HEK293 (cell line): Measurements from ENCODE around the gene FUT6.

Source experiments
- CTCF ChIA-PET: fragments of 350-600 bp; formaldehyde crosslinking; extraction: SDS; loops from one replicate; lab custom pipeline; 2021; ENCODE audit warnings: antibody characterized with exemption; lab: Yijun Ruan, JAX
- POLR2A ChIA-PET: fragments of 300-600 bp; formaldehyde crosslinking; extraction: SDS; loops from one replicate; lab custom pipeline; 2020; ENCODE audit warnings: antibody characterized with exemption, inconsistent platforms; lab: Yijun Ruan, JAX
- H3K27ac ChIP-seq: fragments of 200-500 bp; sonication (Bioruptor generic); 2 replicates; pipeline ENCODE4 v1.5.1; 2014; ENCODE audit warnings: low read depth, low read length, control low read depth, inconsistent platforms; ENCODE audit errors: extremely low read depth
- H3K36me3 ChIP-seq, 2 experiments: fragments of 200-500 bp in 1 of 2; sonication (Bioruptor generic) in 1 of 2; 1 replicate in 1 of 2; 2 replicates in 1 of 2; pipeline ENCODE4 v1.5.1; 2014 to 2017; ENCODE audit warnings: inconsistent platforms in 2 of 2, low read length in 2 of 2; ENCODE audit not compliant: control insufficient read depth in 2 of 2, insufficient read depth in 1 of 2
- H3K4me1 ChIP-seq: fragments of 200-500 bp; sonication (Bioruptor generic); 2 replicates; pipeline ENCODE4 v1.5.1; 2014; ENCODE audit warnings: mild to moderate bottlenecking, low read length, inconsistent platforms; ENCODE audit not compliant: control insufficient read depth, insufficient read depth
- H3K4me3 ChIP-seq: 2 replicates; pipeline ENCODE4 v1.5.1; 2011; ENCODE audit warnings: low read depth, mild to moderate bottlenecking, control low read depth, low read length, moderate library complexity
- H3K9me3 ChIP-seq: fragments of 200-500 bp; sonication (Bioruptor generic); 2 replicates; pipeline ENCODE4 v1.5.1; 2014; ENCODE audit warnings: low read depth, low read length, inconsistent platforms; ENCODE audit not compliant: control insufficient read depth, insufficient read depth
- INSM2 ChIP-seq: fragments of 450-650 bp; formaldehyde crosslinking; IDR thresholded peaks from 2 replicates; pipeline ENCODE4 v1.5.1; 2016; ENCODE audit warnings: missing biosample characterization, missing genetic modification characterization
- OSR2 ChIP-seq: fragments of 450-650 bp; formaldehyde crosslinking; IDR thresholded peaks from 2 replicates; pipeline ENCODE4 v1.5.1; 2016; ENCODE audit warnings: missing biosample characterization, missing genetic modification characterization
- PRDM1 ChIP-seq: fragments of 450-650 bp; formaldehyde crosslinking; IDR thresholded peaks from 2 replicates; pipeline ENCODE4; 2016; ENCODE audit warnings: missing biosample characterization, missing genetic modification characterization
- SP7 ChIP-seq: fragments of 450-650 bp; formaldehyde crosslinking; IDR thresholded peaks from 2 replicates; pipeline ENCODE4 v1.5.1; 2016; ENCODE audit warnings: missing biosample characterization, missing genetic modification characterization
- ZNF19 ChIP-seq: fragments of 450-650 bp; formaldehyde crosslinking; IDR thresholded peaks from 2 replicates; pipeline ENCODE4; 2016; ENCODE audit warnings: missing biosample characterization, missing genetic modification characterization, low read depth
- ZNF324 ChIP-seq: fragments of 450-650 bp; formaldehyde crosslinking; IDR thresholded peaks from 2 replicates; pipeline ENCODE4 v1.5.1; 2016; ENCODE audit warnings: missing biosample characterization, missing genetic modification characterization
- ZNF341 ChIP-seq: fragments of 450-650 bp; formaldehyde crosslinking; IDR thresholded peaks from 2 replicates; pipeline ENCODE4; 2016; ENCODE audit warnings: low read depth, missing biosample characterization, missing genetic modification characterization
- ZNF362 ChIP-seq: fragments of 450-650 bp; formaldehyde crosslinking; IDR thresholded peaks from 2 replicates; pipeline ENCODE4 v1.5.1; 2016; ENCODE audit warnings: missing biosample characterization, missing genetic modification characterization
- ZNF426 ChIP-seq: fragments of 450-650 bp; formaldehyde crosslinking; IDR thresholded peaks from 2 replicates; pipeline ENCODE4 v1.5.1; 2017; ENCODE audit warnings: missing biosample characterization, missing genetic modification characterization, mild to moderate bottlenecking, inconsistent platforms, moderate library complexity
- ZNF473 ChIP-seq: fragments of 450-650 bp; formaldehyde crosslinking; IDR thresholded peaks from 2 replicates; pipeline ENCODE4 v1.5.1; 2017; ENCODE audit warnings: missing biosample characterization, missing genetic modification characterization
- ZNF501 ChIP-seq: fragments of 450-650 bp; formaldehyde crosslinking; IDR thresholded peaks from 2 replicates; pipeline ENCODE4 v1.5.1; 2016; ENCODE audit warnings: missing biosample characterization, missing genetic modification characterization
- ZNF514 ChIP-seq: fragments of 450-650 bp; formaldehyde crosslinking; IDR thresholded peaks from 2 replicates; pipeline ENCODE4 v1.5.1; 2016; ENCODE audit warnings: missing biosample characterization, missing genetic modification characterization
- ZNF518A ChIP-seq: fragments of 450-650 bp; formaldehyde crosslinking; conservative IDR thresholded peaks from 2 replicates; pipeline ENCODE4 v1.5.1; 2016; ENCODE audit warnings: low read depth, missing biosample characterization, missing genetic modification characterization
- ZNF549 ChIP-seq: fragments of 450-650 bp; IDR thresholded peaks from 2 replicates; pipeline ENCODE4 v1.5.1; 2018; ENCODE audit warnings: missing biosample characterization, missing genetic modification characterization, mild to moderate bottlenecking, inconsistent platforms, moderate library complexity
- ZNF558 ChIP-seq: fragments of 450-650 bp; formaldehyde crosslinking; IDR thresholded peaks from 2 replicates; pipeline ENCODE4 v1.5.1; 2016; ENCODE audit warnings: missing biosample characterization, missing genetic modification characterization
- ZNF596 ChIP-seq: fragments of 450-650 bp; IDR thresholded peaks from 2 replicates; pipeline ENCODE4 v1.5.0; 2018; ENCODE audit warnings: missing biosample characterization, mild to moderate bottlenecking, missing genetic modification characterization, moderate library complexity
- ZNF623 ChIP-seq: fragments of 450-650 bp; formaldehyde crosslinking; IDR thresholded peaks from 2 replicates; pipeline ENCODE4 v1.5.1; 2016; ENCODE audit warnings: missing biosample characterization, missing genetic modification characterization
- ZNF776 ChIP-seq: fragments of 450-650 bp; formaldehyde crosslinking; IDR thresholded peaks from 2 replicates; pipeline ENCODE4 v1.5.0; 2017; ENCODE audit warnings: missing biosample characterization, missing genetic modification characterization, borderline replicate concordance
- ZSCAN30 ChIP-seq: fragments of 450-650 bp; IDR thresholded peaks from 2 replicates; pipeline ENCODE4 v1.5.1; 2018; ENCODE audit warnings: missing biosample characterization, mild to moderate bottlenecking, missing genetic modification characterization, moderate library complexity
- TF ChIP-seq, protein P1 (sequence below): fragments of 450-650 bp; formaldehyde crosslinking; IDR thresholded peaks from 2 replicates; pipeline ENCODE4 v1.5.1; 2016; ENCODE audit warnings: missing biosample characterization, missing genetic modification characterization

The FUT6 gene

DNA sequence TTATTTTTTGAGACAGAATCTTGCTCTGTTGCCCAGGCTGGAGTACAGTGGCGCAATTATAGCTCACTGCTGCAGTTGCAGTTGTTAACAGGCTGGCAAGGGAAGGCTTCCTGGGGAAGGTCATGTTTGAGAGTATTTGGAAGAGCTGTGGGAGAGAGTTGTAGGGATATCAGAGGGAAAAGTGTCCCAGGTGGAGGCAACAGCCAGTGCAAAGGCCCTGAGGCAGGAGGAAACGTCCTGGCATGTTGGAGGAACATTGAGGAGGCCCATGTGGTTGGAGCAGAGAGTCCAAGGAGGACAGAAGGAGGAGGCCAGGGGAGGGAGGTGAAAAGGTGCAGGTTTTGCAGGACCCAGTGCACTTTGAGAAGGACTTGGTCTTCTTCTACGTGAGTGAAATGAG lies 46.3 kb downstream of the FUT6 start:
- POLR2A ChIA-PET = interaction anchor here (0.6 to 2.3 kb wide), 5 partner anchors 11 to 170 kb away, joined by 3 to 8 read pairs (median 5); partner anchors contain the start of genes CATSPERD, LONP1, RPL36 and SAFB
- H3K4me3 ChIP-seq = no peak overlapping the region
- CTCF ChIA-PET = interaction anchor here (0.5 to 3.9 kb wide), 10 partner anchors 11 to 174 kb away, joined by 3 to 41 read pairs (median 6); partner anchors contain the start of genes CATSPERD and NRTN
- peaks cover 5 to 20% of the 10 kb centered on the region in 2 experiments; a peak in 2 of 3 replicates for H3K36me3 ChIP-seq
- H3K9me3 ChIP-seq = no peaks in the 10 kb centered on the region
- TF ChIP-seq ZNF341 (tag by site-specific recombination) (0 out of 2 replicates have a peak, but pooled peaks have one; percentile 23), ZNF426 (tag by site-specific recombination) (no peak), ZNF623 (peak; percentile 99), ZNF596 (tag by site-specific recombination) (no peak), PRDM1 (tag by site-specific recombination) (peak; percentile 56), ZNF514 (tag by site-specific recombination) (no peak), INSM2 (tag by site-specific recombination) (no peak)
- H3K4me1 ChIP-seq = no peaks in the 10 kb centered on the region
- H3K27ac ChIP-seq = no peak overlapping the region

GRCh38 chr19:5792224-5792623 lies 47.3 kb downstream of the FUT6 start:
- H3K4me1 ChIP-seq = no peaks in the 10 kb centered on the region
- ChIA-PET POLR2A (interaction anchor here (1.2 to 2.1 kb wide), 4 partner anchors 9 to 103 kb away, joined by 3 to 8 read pairs (median 6); no protein-coding TSS in a partner anchor), CTCF (interaction anchor here (1.4 to 2.8 kb wide), 4 partner anchors 12 to 230 kb away, joined by 4 to 24 read pairs (median 8); partner anchors contain the start of genes NRTN and RPL36)
- TF ChIP-seq, protein P1, sequence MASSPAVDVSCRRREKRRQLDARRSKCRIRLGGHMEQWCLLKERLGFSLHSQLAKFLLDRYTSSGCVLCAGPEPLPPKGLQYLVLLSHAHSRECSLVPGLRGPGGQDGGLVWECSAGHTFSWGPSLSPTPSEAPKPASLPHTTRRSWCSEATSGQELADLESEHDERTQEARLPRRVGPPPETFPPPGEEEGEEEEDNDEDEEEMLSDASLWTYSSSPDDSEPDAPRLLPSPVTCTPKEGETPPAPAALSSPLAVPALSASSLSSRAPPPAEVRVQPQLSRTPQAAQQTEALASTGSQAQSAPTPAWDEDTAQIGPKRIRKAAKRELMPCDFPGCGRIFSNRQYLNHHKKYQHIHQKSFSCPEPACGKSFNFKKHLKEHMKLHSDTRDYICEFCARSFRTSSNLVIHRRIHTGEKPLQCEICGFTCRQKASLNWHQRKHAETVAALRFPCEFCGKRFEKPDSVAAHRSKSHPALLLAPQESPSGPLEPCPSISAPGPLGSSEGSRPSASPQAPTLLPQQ (tag by site-specific recombination) = no peak
- no peak for TF ChIP-seq ZNF473 (tag by site-specific recombination)
- no peak for TF ChIP-seq SP7 (tag by site-specific recombination)
- no peak for TF ChIP-seq ZSCAN30 (tag by site-specific recombination)
- TF ChIP-seq ZNF549 = no peak
- no peak for TF ChIP-seq ZNF19 (tag by site-specific recombination)
- 0 out of 2 replicates have a peak, but pooled peaks have one; percentile 15 for TF ChIP-seq ZNF558 (tag by site-specific recombination)
- no peak for TF ChIP-seq ZNF776 (tag by site-specific recombination)
- no peak for TF ChIP-seq OSR2 (tag by site-specific recombination)
- no peak overlapping the region for H3K4me3 ChIP-seq
- H3K9me3 ChIP-seq = no peaks in the 10 kb centered on the region
- H3K27ac ChIP-seq = no peak overlapping the region
- H3K36me3 ChIP-seq = peaks cover 5 to 30% of the 10 kb centered on the region in 2 experiments; a peak in 2 of 3 replicates

DNA sequence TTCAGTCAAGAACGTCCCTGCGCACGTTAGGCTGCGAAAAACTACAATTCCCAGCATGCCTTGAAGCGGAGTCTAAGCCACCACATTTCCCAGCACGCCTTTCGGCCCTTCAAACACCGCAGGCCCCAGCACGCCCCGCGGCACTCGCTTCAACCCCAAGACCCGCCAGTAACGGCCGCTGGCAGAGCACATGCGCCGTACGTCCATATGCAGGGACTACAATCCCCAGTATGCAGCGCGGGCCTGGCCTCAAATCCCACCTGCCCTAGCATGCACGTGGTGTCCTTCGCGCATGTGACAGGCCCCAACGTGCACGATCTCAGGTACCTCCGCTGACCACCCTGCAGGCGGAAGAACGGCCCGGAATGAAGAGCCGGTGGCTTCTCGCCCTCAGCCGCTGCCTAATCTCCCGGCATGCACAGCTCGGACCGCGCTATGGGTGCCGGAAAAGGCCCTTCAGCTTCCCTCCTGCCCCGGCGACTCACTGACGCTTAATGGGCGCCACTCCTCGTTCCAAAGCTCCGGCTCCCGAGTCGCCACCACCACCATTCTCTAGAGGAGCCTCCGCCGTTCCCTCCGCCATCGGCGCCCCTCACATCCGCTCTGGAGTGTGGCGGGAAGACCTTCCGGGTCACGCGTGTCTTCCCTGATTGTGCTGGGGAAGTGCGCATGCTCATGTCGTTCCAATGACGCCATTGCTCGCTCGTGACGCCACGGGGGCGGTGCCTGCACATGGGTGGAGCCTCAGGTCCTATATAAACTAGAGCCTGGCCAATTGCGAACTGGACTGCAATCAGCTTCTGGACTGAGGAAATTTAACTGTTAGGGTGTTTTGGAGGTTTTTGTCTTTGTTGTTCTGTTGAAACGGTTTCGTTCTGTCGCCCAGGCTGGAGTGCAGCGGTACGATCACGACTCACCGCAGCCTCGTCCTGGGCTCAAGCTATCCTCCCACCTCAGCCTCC lies 48.7 kb downstream of the FUT6 start, which contains the start of gene DUS3L:
Gene DUS3L, minus strand, starts transcription at position 605 of the 962 bp plus-strand sequence. Its CDS starts 22 bp downstream, at position 583.
- POLR2A ChIA-PET = interaction anchor here (1.2 to 2.1 kb wide), 6 partner anchors 8 to 113 kb away, joined by 3 to 18 read pairs (median 7); partner anchors contain the start of genes CATSPERD, LONP1 and NDUFA11
- TF ChIP-seq ZNF518A (tag by site-specific recombination) (peak; percentile 95), ZNF362 (no peak), ZNF501 (tag by site-specific recombination) (peak; percentile 70; the same call in 1 of the 2 replicates), ZNF324 (peak; percentile 97)

More for the DNA sequence above, 48.7 kb downstream of the FUT6 start, which contains the start of gene DUS3L:
- Histone ChIP-seq H3K4me1 (no peaks in the 10 kb centered on the region), H3K27ac (peak within 1 kb of the TSS; percentile 82), H3K36me3 (peaks cover 8 to 44% of the 10 kb centered on the region in 2 experiments; a peak in 2 of 3 replicates), H3K4me3 (peak within 1 kb of the TSS; percentile 71), H3K9me3 (no peaks in the 10 kb centered on the region)
- CTCF ChIA-PET = interaction anchor here (0.6 to 2.8 kb wide), 6 partner anchors 13 to 917 kb away, joined by 3 to 24 read pairs (median 4); partner anchors contain the start of gene NRTN
